ENCODE measurements around the gene KRTAP5-1. TPM values are rescaled to one million over a fixed set of nuclear protein-coding genes. Genes with fewer than 3 reads are reported as not detected.

The KRTAP5-1 gene
- total RNA-seq, 1 donor from 2014 or later: not detected

DNA sequence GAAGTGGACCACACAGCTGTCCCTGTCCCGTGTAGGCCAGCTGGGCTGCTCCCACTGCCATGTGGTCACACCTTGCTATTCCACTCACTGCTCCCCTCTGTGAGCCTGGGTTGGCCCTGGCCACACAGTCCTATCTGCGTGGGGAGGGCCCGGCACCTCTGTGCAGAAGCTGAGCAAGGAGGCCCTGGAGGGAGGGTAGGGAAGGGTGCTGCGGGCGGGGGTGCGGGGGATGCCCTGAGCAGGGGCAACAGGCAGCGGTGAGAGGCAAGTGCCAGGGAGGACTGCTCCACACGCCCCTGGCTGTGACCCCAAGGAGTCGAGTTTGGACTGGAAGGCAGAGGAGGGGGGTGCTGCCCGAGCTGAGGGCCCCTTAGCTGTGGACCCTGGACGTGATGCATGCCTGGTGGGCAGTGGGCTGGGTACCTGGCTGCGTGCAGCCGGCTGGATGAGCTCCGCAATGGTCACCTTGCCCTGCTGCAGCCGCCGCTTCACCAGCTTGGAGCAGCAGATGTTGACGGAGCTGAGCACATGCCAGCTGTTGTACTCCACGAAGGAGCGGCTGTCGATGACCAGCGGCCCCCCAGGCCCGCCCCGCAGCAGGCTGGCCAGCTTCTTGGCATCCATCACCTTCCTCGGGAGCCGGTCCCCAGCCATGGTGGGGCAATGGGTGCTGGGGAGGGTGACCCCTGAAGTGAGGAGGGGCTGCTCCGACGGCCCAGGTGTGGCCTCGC, 19.7 kb downstream of the KRTAP5-1 start:
- Mint-ChIP-seq H3K36me3 (ENCODE audit: low read depth) (no peaks in the 10 kb centered on the region), H3K27me3 (ENCODE audit: low read depth) (no peaks in the 10 kb centered on the region), H3K4me1 (ENCODE audit: low read depth) (peaks cover 16% of the 10 kb centered on the region), H3K9me3 (ENCODE audit: low read depth) (no peaks in the 10 kb centered on the region), H3K27ac (ENCODE audit: unreplicated experiment) (no peak overlapping the region), H3K4me3 (ENCODE audit: unreplicated experiment) (no peak overlapping the region)
- no peak for TF ChIP-seq CTCF (IDR thresholded peaks at IDR 0.05)
- no peak for DNase-seq (ENCODE audit: low spot score)

- H3K36me3 Mint-ChIP-seq (ENCODE audit: low read depth): no peaks in the 10 kb centered on the region
- H3K27ac Mint-ChIP-seq (ENCODE audit: unreplicated experiment): no peak overlapping the region
- no peaks in the 10 kb centered on the region for H3K27me3 Mint-ChIP-seq (ENCODE audit: low read depth)
- DNase-seq (ENCODE audit: low spot score): no peak
- no peak overlapping the region for H3K4me3 Mint-ChIP-seq (ENCODE audit: unreplicated experiment)
- TF ChIP-seq CTCF (IDR thresholded peaks at IDR 0.05): no peak
- peaks cover 15% of the 10 kb centered on the region for H3K4me1 Mint-ChIP-seq (ENCODE audit: low read depth)
- no peaks in the 10 kb centered on the region for H3K9me3 Mint-ChIP-seq (ENCODE audit: low read depth)
Observed at GRCh38 chr11:1564535-1565172, 20.4 kb downstream of the KRTAP5-1 start.

GRCh38 chr11:1563697-1564534, 21.2 kb downstream of the KRTAP5-1 start:
- H3K27me3 Mint-ChIP-seq (ENCODE audit: low read depth): no peaks in the 10 kb centered on the region
- TF ChIP-seq CTCF (IDR thresholded peaks at IDR 0.05): no peak
- H3K4me3 Mint-ChIP-seq (ENCODE audit: unreplicated experiment): no peak overlapping the region
- H3K36me3 Mint-ChIP-seq (ENCODE audit: low read depth): no peaks in the 10 kb centered on the region
- no peaks in the 10 kb centered on the region for H3K9me3 Mint-ChIP-seq (ENCODE audit: low read depth)
- no peak overlapping the region for H3K27ac Mint-ChIP-seq (ENCODE audit: unreplicated experiment)
- peak; percentile 93 for DNase-seq (ENCODE audit: low spot score)
- H3K4me1 Mint-ChIP-seq (ENCODE audit: low read depth): peaks cover 17% of the 10 kb centered on the region

DNA sequence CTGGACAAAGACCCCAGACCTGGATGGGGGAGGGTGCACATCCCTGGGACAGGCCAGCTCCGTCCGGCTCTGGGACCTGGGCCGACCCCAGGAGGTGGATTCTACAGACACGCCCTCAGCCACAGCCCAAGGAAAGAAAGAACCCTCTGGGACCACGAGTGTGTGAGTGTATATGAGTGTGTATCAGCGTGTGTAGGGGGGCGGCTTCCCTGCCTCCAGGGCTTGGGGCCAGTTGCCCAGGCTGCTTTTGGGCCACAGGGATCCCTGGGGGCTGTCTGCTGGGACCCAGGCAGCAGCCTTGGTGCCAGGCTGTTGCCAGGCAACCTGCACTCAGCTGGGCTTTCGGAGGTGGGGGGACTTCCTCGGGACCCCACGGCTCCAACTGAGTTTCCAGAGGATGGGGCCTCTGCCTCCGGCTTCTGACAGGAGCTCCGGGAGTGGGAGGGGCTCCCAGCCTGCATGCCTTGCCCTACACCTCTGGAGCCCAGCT, 21.9 kb downstream of the KRTAP5-1 start:
- no peak overlapping the region for H3K27ac Mint-ChIP-seq (ENCODE audit: unreplicated experiment)
- DNase-seq (ENCODE audit: low spot score): no peak
- H3K36me3 Mint-ChIP-seq (ENCODE audit: low read depth): no peaks in the 10 kb centered on the region
- TF ChIP-seq CTCF (IDR thresholded peaks at IDR 0.05): no peak
- H3K9me3 Mint-ChIP-seq (ENCODE audit: low read depth): no peaks in the 10 kb centered on the region
- H3K27me3 Mint-ChIP-seq (ENCODE audit: low read depth): no peaks in the 10 kb centered on the region
- H3K4me3 Mint-ChIP-seq (ENCODE audit: unreplicated experiment): no peak overlapping the region
- H3K4me1 Mint-ChIP-seq (ENCODE audit: low read depth): peaks cover 23% of the 10 kb centered on the region

Measured in chondrocyte (in vitro differentiated cells).